GM19468 (cell line): ENCODE data around the gene PRKCH.
"Not testable (repeated sequence)": the region's sequence is repeated elsewhere in the genome, so short reads cannot be mapped to it uniquely, and the experiment has no call there.

Experiments used
- ATAC-seq: cut with Tn5 transposase; IDR thresholded peaks from one replicate; pipeline ENCODE4 v1.9.1; 2021; ENCODE audit warnings: mild to moderate bottlenecking, moderate library complexity, moderate number of reproducible peaks; ENCODE audit not compliant: unreplicated experiment; ENCODE audit errors: extremely low read depth

Gene PRKCH

GRCh38 chr14:61304688-61305087, 16.7 kb upstream of the PRKCH start:
- ATAC-seq: no peak

DNA sequence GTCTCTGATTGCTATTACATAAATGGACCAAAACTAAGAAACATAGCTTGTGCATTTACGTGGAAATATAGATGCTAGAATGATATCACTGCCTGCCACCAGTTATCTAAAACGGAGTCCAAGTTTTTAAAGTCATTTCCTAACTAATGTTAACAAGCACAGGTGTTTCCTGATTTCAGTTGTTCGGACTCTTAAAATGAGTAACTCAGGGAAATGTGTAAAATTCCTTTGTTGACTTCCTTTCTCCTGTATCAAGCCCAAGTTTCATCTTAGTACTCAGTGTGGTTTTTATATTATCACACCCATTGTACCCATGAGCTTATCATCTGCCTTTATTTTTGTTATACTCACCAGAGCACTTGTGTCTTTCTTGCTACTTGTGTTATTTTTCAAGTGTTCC, 13.2 kb upstream of the PRKCH start:
- ATAC-seq: no peak

DNA sequence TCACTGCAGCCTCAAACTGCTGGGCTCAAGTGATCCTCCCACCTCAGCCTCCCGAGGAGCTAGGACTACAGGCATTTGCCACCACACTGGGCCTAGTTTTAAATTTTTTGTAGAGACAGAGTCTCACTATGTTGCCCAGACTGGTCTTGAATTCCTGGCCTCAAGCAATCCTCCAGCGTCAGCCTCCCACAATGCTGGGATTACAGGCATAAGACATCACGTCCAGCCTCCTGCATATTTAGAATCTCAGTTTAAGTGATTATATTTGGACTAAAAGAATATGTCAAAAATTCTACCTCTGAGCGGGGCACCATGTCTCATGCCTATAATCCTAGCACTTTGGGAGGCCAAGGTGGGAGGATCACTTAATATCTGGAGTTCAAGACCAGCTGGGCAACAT, 12.7 kb upstream of the PRKCH start:
- ATAC-seq: not testable (repeated sequence)

DNA sequence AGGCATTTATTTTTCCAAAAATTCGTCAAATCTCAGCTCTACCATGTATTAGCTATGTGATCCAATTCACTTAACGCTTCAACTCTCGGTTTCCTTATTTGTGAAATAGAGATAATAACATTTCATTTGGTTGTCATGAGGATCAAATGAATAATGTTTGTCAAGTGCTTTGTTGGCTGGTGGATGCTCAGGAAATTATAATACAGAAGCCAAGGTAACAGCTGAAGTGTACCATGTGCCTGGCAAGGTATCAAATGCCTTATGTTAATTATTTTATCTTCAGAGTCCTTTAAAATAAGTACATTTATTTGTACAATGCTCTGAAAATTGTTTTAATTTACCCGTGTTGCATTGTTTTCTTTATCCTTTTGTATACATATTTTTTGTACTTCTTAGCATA, 6.1 kb upstream of the PRKCH start:
- no peak for ATAC-seq

DNA sequence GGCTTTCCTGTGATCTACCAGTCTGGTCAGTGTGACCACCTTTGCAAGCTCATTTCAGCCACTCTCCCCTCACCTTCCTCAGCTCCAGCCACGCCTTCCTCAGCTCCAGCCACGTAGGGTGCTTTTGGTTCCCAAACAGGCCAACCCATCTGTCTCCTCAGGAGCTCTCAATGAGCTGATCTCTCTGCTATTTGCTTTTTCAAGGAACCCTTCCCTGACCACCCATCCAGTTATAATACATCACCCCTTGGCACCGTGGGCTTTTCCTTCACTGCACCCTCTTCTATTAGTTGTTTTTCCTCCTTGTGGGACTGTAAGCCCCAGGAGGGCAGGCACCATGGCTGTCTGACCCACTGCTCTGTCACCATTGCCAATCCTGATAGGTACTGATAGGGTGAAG, 2.3 kb upstream of the PRKCH start:
- ATAC-seq: no peak

DNA sequence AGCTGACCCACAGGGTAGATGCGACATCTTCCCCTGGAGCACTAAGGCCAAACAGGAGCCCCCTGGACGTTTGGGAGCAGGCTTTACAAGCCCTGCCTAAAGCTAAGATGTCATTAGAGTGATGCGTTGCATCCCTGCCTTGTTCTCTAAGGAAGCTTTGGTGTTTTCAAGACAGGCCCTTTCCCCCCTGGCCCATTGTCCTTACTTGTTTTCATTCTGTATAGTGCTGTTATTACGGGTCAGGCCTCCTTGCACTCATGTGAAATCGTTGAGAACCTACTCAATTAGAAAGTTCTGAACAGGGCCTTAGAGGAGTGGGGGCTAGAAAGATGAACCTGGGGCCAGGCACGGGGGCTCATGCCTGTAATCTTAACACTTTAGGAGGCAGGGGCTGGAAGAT, 1.7 kb upstream of the PRKCH start:
- ATAC-seq: no peak

- ATAC-seq: not testable (repeated sequence)
These were observed 1.2 kb upstream of the PRKCH start for GRCh38 chr14:61320170-61320569.

GRCh38 chr14:61320806-61321384, 484 bp upstream of the PRKCH start:
- no peak for ATAC-seq

GRCh38 chr14:61322011-61322798, 826 bp downstream of the PRKCH start:
- no peak for ATAC-seq

DNA sequence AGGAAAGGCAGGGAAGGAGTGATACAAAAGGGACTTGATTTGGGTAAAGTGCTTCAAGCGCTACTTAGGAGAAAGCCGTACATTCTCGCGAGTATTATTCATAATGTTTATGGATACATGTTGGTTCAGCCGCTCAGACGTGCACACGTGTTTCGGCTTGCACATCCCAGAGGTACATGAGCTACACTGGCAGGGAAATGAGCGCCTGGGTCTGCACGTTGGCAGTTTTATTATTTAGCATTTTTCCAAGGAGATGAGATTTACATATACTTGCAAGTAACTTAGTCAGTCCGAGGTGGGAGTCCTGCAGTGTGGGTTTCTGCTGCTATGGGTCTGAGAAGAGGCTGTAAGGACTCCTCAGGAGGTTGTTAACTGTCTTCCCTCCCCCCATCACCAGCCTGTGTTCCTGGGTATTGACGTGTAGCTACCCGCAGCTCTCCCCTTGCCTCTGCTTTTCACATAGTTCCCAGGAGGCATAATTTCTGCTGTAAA, 1.5 kb downstream of the PRKCH start:
- no peak for ATAC-seq

GRCh38 chr14:61323970-61324369, 2.6 kb downstream of the PRKCH start:
- no peak for ATAC-seq

DNA sequence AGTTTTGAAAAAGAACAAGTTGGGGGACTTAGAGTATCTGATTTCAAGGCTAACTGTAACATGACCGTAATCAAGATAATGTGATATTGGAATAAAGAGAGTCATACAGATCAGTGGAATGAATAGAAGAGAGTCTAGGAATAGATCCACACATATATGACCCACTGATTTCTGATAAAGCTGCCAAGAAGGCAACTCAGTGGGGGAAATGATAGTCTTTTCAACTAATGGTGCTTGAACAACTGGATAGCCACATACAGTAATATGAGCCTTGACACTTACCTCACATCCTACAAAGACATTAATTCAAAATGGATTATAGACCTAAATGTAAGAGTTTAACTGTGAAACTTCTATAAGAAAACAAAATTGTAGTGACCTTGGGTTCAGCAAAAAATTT, 3.8 kb downstream of the PRKCH start:
- no peak for ATAC-seq

GRCh38 chr14:61326146-61326545, 4.8 kb downstream of the PRKCH start:
- ATAC-seq: no peak

DNA sequence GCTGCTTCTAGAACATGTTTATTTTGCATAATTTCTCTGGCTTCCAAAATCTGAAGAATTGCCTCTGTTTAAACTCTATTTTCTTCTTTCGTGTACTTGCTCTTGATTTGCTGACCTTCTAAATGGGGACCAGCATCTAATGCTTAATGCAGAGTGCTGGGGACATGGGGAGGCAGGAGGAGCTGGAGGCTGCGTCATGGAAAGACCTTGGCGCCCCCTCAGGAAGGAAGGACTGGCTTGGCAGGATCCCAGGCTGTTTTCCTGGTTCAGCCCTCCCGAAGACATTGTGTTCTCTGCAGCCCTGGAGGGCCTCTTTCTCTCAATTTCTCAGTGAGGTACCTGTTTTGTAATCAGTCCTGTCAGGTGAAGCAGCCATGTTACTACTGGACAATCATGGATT, 5.5 kb downstream of the PRKCH start:
- no peak for ATAC-seq

DNA sequence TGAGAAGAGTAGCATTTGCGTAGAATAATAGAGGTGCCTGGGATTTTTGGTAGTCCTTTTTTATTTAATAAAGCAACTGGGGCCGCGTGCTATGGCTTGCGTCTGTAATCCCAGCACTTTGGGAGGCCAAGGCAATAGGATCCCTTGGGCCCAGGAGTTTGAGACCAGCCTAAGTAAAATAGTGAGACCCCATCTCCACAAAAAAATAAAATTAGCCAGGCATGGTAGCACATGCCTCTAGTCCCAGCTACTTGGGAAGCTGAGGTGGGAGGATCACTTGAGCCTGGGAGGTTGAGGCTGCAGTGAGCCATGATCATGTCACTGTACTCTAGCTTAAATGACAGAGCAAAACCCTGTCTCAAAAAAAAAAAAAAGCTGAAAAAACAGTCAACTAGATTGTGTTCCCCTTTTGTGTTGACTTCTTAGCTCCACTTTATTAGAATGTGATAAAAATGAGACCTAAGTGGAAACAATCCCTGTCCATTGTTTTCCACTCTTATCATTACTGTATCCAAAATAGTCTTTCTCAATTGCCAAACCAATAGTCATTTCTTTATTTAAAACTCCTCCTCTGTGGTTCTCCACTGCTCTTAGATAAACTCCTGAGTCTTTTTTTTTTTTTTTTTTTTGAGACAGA, 7.4 kb downstream of the PRKCH start:
- no peak for ATAC-seq

GRCh38 chr14:61329478-61330051, 8.2 kb downstream of the PRKCH start:
- no peak for ATAC-seq

- ATAC-seq: no peak
These were observed 9.1 kb downstream of the PRKCH start for GRCh38 chr14:61330511-61330910.

- ATAC-seq: no peak
These were observed 10.7 kb downstream of the PRKCH start for GRCh38 chr14:61331992-61332657.

- ATAC-seq: no peak
These were observed 11.3 kb downstream of the PRKCH start for GRCh38 chr14:61332658-61333029.

- ATAC-seq: no peak
These were observed 11.7 kb downstream of the PRKCH start for GRCh38 chr14:61333087-61333486.
